H1 (cell line): ENCODE results near the gene SLC26A6. TPM values are rescaled to one million over a fixed set of nuclear protein-coding genes. Genes with fewer than 3 reads are reported as not detected.

ENCODE experiments used
- BCL11A ChIP-seq, 2 experiments: IDR thresholded peaks; one replicate each; pipeline ENCODE4 v1.6.1; 2011; ENCODE audit warnings: low read depth in 2 of 2, low read length in 2 of 2, mild to moderate bottlenecking in 2 of 2
- CBX8 ChIP-seq: fragments of 300-800, 300-1000 bp; sonication (generic); IDR thresholded peaks from 2 replicates; pipeline ENCODE4 v1.7.1; 2016; ENCODE audit warnings: low read depth, low read length, borderline replicate concordance
- CHD2 ChIP-seq: IDR thresholded peaks from 2 replicates; pipeline ENCODE4 v1.6.1; 2012; ENCODE audit warnings: low read length, improper control_type of control experiment
- GABPA ChIP-seq: IDR thresholded peaks from 2 replicates; pipeline ENCODE4 v1.6.1; 2011; ENCODE audit warnings: mild to moderate bottlenecking, low read length, moderate library complexity, borderline replicate concordance; ENCODE audit not compliant: insufficient read depth
- HDAC2 ChIP-seq, 2 experiments: fragments of 300-600 bp in 1 of 2; sonication (generic) in 1 of 2; IDR thresholded peaks; 2 replicates each; pipeline ENCODE4 v1.6.1; 2011 to 2012; ENCODE audit warnings: low read depth in 2 of 2, low read length in 2 of 2, mild to moderate bottlenecking in 2 of 2, moderate library complexity in 2 of 2, borderline replicate concordance in 1 of 2, inconsistent platforms in 1 of 2
- PHF8 ChIP-seq: fragments of 200-600 bp; sonication (generic); conservative IDR thresholded peaks from 2 replicates; pipeline ENCODE4 v1.7.1; 2012; ENCODE audit warnings: low read depth, mild to moderate bottlenecking, inconsistent platforms, low read length, moderate library complexity
- RNF2 ChIP-seq: fragments of 200-900, 300-1000 bp; sonication (generic); IDR thresholded peaks from 2 replicates; pipeline ENCODE4 v1.7.1; 2016; ENCODE audit warnings: borderline replicate concordance, low read depth, mild to moderate bottlenecking, antibody characterized with exemption, low read length; ENCODE audit not compliant: poor library complexity, severe bottlenecking; ENCODE audit errors: missing control alignments
- polyA plus RNA-seq, 7 experiments: library from polyadenylated mRNA; depleted of rRNA in 3 of 7; stranded (reverse) in 5 of 7; unstranded in 2 of 7; fragments of >200 nt in 5 of 7; fragments of 200-250 nt in 2 of 7; gene quantifications; 1 replicate in 5 of 7; 2 replicates in 1 of 7; 4 replicates in 1 of 7; pipeline versions ENCODE4 v1.2.1 to v1.2.3, GENCODE V29; 2011 to 2013; ENCODE audit warnings: missing spikeins in 2 of 7, mixed read lengths in 2 of 7
- total RNA-seq: library from RNA; stranded (reverse); fragmentation: NEBNext Ultra II Directional; extraction: Animal tissue kit (Norgen Biotek cat#: 25700); gene quantifications from 2 replicates; pipeline ENCODE4 v1.2.1, GENCODE V29; 2021
- TF ChIP-seq, protein P1 (sequence below): fragments of 300-600 bp; sonication (generic); IDR thresholded peaks from 2 replicates; pipeline ENCODE4 v1.7.1; 2012; ENCODE audit warnings: low read length, moderate library complexity, mild to moderate bottlenecking, inconsistent platforms; ENCODE audit not compliant: insufficient replicate concordance

The SLC26A6 gene
- total and polyA plus RNA-seq, 2 of the 8 experiments (the other 6 are each of a cell fraction or from before 2014, with no cell fraction given), result 50.4 to 58.0 TPM

- TF ChIP-seq HDAC2 (IDR thresholded peaks at IDR 0.05; ENCODE audit: borderline replicate concordance in 1 of 2, low read depth in 2 of 2, low read length in 2 of 2) (peak in 1 of 2 experiments; percentile 10; a peak in 1 of 4 replicates), BCL11A (IDR thresholded peaks at IDR 0.05; ENCODE audit: low read depth in 2 of 2, low read length in 2 of 2) (no peak), PHF8 (peak; percentile 94), CBX8 (no peak), CHD2 (no peak), GABPA (no peak), RNF2 (no peak)
- TF ChIP-seq, protein P1, sequence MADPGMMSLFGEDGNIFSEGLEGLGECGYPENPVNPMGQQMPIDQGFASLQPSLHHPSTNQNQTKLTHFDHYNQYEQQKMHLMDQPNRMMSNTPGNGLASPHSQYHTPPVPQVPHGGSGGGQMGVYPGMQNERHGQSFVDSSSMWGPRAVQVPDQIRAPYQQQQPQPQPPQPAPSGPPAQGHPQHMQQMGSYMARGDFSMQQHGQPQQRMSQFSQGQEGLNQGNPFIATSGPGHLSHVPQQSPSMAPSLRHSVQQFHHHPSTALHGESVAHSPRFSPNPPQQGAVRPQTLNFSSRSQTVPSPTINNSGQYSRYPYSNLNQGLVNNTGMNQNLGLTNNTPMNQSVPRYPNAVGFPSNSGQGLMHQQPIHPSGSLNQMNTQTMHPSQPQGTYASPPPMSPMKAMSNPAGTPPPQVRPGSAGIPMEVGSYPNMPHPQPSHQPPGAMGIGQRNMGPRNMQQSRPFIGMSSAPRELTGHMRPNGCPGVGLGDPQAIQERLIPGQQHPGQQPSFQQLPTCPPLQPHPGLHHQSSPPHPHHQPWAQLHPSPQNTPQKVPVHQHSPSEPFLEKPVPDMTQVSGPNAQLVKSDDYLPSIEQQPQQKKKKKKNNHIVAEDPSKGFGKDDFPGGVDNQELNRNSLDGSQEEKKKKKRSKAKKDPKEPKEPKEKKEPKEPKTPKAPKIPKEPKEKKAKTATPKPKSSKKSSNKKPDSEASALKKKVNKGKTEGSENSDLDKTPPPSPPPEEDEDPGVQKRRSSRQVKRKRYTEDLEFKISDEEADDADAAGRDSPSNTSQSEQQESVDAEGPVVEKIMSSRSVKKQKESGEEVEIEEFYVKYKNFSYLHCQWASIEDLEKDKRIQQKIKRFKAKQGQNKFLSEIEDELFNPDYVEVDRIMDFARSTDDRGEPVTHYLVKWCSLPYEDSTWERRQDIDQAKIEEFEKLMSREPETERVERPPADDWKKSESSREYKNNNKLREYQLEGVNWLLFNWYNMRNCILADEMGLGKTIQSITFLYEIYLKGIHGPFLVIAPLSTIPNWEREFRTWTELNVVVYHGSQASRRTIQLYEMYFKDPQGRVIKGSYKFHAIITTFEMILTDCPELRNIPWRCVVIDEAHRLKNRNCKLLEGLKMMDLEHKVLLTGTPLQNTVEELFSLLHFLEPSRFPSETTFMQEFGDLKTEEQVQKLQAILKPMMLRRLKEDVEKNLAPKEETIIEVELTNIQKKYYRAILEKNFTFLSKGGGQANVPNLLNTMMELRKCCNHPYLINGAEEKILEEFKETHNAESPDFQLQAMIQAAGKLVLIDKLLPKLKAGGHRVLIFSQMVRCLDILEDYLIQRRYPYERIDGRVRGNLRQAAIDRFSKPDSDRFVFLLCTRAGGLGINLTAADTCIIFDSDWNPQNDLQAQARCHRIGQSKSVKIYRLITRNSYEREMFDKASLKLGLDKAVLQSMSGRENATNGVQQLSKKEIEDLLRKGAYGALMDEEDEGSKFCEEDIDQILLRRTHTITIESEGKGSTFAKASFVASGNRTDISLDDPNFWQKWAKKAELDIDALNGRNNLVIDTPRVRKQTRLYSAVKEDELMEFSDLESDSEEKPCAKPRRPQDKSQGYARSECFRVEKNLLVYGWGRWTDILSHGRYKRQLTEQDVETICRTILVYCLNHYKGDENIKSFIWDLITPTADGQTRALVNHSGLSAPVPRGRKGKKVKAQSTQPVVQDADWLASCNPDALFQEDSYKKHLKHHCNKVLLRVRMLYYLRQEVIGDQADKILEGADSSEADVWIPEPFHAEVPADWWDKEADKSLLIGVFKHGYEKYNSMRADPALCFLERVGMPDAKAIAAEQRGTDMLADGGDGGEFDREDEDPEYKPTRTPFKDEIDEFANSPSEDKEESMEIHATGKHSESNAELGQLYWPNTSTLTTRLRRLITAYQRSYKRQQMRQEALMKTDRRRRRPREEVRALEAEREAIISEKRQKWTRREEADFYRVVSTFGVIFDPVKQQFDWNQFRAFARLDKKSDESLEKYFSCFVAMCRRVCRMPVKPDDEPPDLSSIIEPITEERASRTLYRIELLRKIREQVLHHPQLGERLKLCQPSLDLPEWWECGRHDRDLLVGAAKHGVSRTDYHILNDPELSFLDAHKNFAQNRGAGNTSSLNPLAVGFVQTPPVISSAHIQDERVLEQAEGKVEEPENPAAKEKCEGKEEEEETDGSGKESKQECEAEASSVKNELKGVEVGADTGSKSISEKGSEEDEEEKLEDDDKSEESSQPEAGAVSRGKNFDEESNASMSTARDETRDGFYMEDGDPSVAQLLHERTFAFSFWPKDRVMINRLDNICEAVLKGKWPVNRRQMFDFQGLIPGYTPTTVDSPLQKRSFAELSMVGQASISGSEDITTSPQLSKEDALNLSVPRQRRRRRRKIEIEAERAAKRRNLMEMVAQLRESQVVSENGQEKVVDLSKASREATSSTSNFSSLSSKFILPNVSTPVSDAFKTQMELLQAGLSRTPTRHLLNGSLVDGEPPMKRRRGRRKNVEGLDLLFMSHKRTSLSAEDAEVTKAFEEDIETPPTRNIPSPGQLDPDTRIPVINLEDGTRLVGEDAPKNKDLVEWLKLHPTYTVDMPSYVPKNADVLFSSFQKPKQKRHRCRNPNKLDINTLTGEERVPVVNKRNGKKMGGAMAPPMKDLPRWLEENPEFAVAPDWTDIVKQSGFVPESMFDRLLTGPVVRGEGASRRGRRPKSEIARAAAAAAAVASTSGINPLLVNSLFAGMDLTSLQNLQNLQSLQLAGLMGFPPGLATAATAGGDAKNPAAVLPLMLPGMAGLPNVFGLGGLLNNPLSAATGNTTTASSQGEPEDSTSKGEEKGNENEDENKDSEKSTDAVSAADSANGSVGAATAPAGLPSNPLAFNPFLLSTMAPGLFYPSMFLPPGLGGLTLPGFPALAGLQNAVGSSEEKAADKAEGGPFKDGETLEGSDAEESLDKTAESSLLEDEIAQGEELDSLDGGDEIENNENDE, result no peak
Measured at GRCh38 chr3:48609088-48610005, 25.9 kb downstream of the SLC26A6 start, which contains the start of gene UQCRC1 (continued).
